Activated CD8-positive, alpha-beta T cell treated with anti-CD3 and anti-CD28 coated beads for 36 hours (primary cell): ENCODE measurements around the gene ZC3H12D. TPM values are rescaled to one million over a fixed set of nuclear protein-coding genes. Genes with fewer than 3 reads are reported as not detected.
A peak's percentile ranks its signal among the peaks of the same experiment; 100 is the strongest.

Source experiments
- ATAC-seq: fragments of 200-7000 bp; cut with Tn5 transposase; one replicate; pipeline ENCODE4 v1.10.0; 2021; ENCODE audit warnings: mild to moderate bottlenecking, moderate library complexity
- CTCF ChIA-PET: fragments of 350-600 bp; sonication (Branson Sonifier 250); formaldehyde crosslinking; loops from one replicate; lab custom pipeline; 2021; ENCODE audit warnings: antibody characterized with exemption; lab: Charles Lee
- POLR2A ChIA-PET: fragments of 350-600 bp; sonication (Branson Sonifier 250); formaldehyde crosslinking; loops from one replicate; lab custom pipeline; 2021; ENCODE audit warnings: antibody characterized with exemption; lab: Charles Lee
- DNase-seq: peaks from one replicate; pipeline ENCODE4 v3.0.0-alpha.2; 2020
- H3K27ac Mint-ChIP-seq: one replicate; pipeline ENCODE4 v1.8.0; 2021; ENCODE audit warnings: mild to moderate bottlenecking, mixed read lengths
- H3K27me3 Mint-ChIP-seq: one replicate; pipeline ENCODE4 v1.8.0; 2021; ENCODE audit warnings: mixed read lengths
- H3K36me3 Mint-ChIP-seq: one replicate; pipeline ENCODE4 v1.8.0; 2021; ENCODE audit warnings: low read depth, mixed read lengths
- H3K4me1 Mint-ChIP-seq: one replicate; pipeline ENCODE4 v1.8.0; 2021; ENCODE audit warnings: low read depth, mixed read lengths
- H3K4me3 Mint-ChIP-seq: one replicate; pipeline ENCODE4 v1.8.0; 2021; ENCODE audit warnings: mild to moderate bottlenecking, moderate library complexity, mixed read lengths
- H3K9me3 Mint-ChIP-seq: one replicate; pipeline ENCODE4 v1.8.0; 2021; ENCODE audit warnings: mixed read lengths
- CTCF ChIP-seq: fragments of 200-600 bp; IDR thresholded peaks from one replicate; pipeline ENCODE4 v1.8.0; 2022; ENCODE audit warnings: antibody characterized with exemption, mild to moderate bottlenecking
- intact Hi-C: fragments of 100-400 bp; cut with micrococcal nuclease; formaldehyde crosslinking; loops from one replicate; pipeline ENCODE4 v1.10.0; 2022
- total RNA-seq, 2 experiments: library from RNA; stranded (reverse); gene quantifications; one replicate each; pipeline ENCODE4 v1.2.3, GENCODE V29; 2021

The ZC3H12D gene
- total RNA-seq, 2 experiments from 2014 or later, result 37.7 to 39.0 TPM

DNA sequence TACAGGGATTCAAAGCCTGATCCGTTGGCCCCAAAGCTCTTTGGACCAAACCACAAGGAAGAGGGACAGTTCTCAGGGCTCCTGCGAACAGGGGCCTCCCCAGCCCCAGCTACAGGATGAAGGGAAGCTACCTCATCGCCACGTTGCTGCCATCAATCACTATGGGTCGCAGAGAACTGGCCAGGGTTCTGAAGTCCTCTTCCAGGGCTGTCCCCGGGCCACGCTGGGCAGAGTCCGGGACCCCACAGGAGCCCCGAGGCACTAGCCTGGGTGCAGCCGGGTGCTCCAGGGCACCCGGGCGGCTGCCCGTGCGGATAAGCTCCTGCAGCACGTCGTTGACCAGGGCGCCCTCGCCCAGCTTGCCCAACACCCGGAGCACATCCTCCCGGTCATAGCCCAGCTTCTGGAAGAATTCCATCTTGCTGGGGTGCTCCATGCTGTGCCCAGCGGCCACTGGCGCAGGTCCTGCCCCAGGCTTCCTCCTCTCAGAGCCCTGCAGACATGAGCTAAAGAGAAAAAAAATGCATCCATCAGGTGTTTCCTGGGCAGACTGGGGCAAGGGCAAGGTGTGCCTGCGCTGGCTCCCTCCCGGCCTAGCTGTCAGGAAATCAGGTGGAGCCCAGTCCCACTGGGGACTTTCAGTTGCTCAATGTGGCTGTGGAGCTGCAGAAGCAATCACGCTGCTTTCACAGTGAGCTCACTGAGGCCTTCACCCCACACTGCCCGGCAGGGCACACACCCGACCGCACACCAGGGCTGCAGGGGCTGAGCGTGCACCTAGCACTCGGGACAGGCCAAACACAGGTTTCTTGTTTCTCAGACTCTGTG is 10.5 kb downstream of the ZC3H12D start:
- intact Hi-C loops, result no loop called here
- DNase-seq, result no peak
- TF ChIP-seq CTCF, result no peak
- no peak for ATAC-seq
- H3K9me3 Mint-ChIP-seq, result no peaks in the 10 kb centered on the region
- H3K4me3 Mint-ChIP-seq, result no peak overlapping the region
- no peak overlapping the region for H3K27ac Mint-ChIP-seq
- H3K27me3 Mint-ChIP-seq, result no peaks in the 10 kb centered on the region
- H3K4me1 Mint-ChIP-seq, result peaks cover 47% of the 10 kb centered on the region
- peaks cover 40% of the 10 kb centered on the region for H3K36me3 Mint-ChIP-seq
- CTCF ChIA-PET, result interaction anchor here (0.8 to 2.6 kb wide), 4 partner anchors 28 to 50 kb away, joined by 3 to 21 read pairs (median 3); no protein-coding TSS in a partner anchor
- POLR2A ChIA-PET, result interaction anchor here (1.0 to 2.3 kb wide), 5 partner anchors 10 to 43 kb away, joined by 3 to 11 read pairs (median 6); partner anchors contain the start of gene ZC3H12D

- TF ChIP-seq CTCF, result no peak
- no peak overlapping the region for H3K27ac Mint-ChIP-seq
- ATAC-seq, result no peak
- no peaks in the 10 kb centered on the region for H3K9me3 Mint-ChIP-seq
- H3K27me3 Mint-ChIP-seq, result no peaks in the 10 kb centered on the region
- H3K4me1 Mint-ChIP-seq, result peaks cover 47% of the 10 kb centered on the region
- peaks cover 41% of the 10 kb centered on the region for H3K36me3 Mint-ChIP-seq
- POLR2A ChIA-PET, result interaction anchor here (0.8 to 2.3 kb wide), 6 partner anchors 11 to 72 kb away, joined by 3 to 11 read pairs (median 4); partner anchors contain the start of gene ZC3H12D
- H3K4me3 Mint-ChIP-seq, result no peak overlapping the region
- CTCF ChIA-PET, result interaction anchor here (0.8 to 2.6 kb wide), 9 partner anchors 11 to 51 kb away, joined by 3 to 21 read pairs (median 3); no protein-coding TSS in a partner anchor
- intact Hi-C loops, result no loop called here
- no peak for DNase-seq
Observed at GRCh38 chr6:149473080-149474052, 11.4 kb downstream of the ZC3H12D start.

DNA sequence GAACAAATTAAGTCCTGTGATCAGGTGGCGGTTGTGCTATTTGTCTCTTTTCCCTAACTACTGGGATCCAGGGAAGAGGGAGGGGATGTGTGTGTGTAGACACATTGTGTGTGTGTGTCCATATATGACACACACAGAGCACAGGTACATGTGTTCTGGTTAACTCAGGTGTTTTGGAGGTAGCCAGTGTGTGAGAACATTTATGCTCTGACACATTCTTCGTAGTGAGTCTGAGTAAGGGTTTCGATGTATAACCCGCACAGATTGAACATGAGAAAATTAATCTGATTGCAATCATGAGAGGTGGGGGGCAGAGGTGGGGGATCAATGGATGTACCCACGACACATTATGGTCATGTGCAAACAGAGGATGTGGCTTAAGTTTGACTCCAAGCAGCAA is 12.6 kb downstream of the ZC3H12D start:
- intact Hi-C loops, result no loop called here
- DNase-seq (no peak), ATAC-seq (no peak)
- Mint-ChIP-seq H3K27ac (peak overlapping the region; percentile 38), H3K36me3 (peaks cover 42% of the 10 kb centered on the region), H3K4me1 (peaks cover 48% of the 10 kb centered on the region), H3K9me3 (no peaks in the 10 kb centered on the region), H3K4me3 (no peak overlapping the region), H3K27me3 (no peaks in the 10 kb centered on the region)
- no peak for TF ChIP-seq CTCF
- POLR2A ChIA-PET, result no interaction called here
- CTCF ChIA-PET, result no interaction called here

- intact Hi-C loops, result no loop called here
- peak overlapping the region; percentile 38 for H3K27ac Mint-ChIP-seq
- peaks cover 45% of the 10 kb centered on the region for H3K4me1 Mint-ChIP-seq
- H3K36me3 Mint-ChIP-seq, result peaks cover 42% of the 10 kb centered on the region
- POLR2A ChIA-PET, result interaction anchor here (0.7 kb wide), 1 partner anchor 8 kb away, joined by 3 read pairs; no protein-coding TSS in a partner anchor
- no peak for TF ChIP-seq CTCF
- H3K9me3 Mint-ChIP-seq, result no peaks in the 10 kb centered on the region
- ATAC-seq (peak; percentile 24), DNase-seq (no peak)
- H3K27me3 Mint-ChIP-seq, result no peaks in the 10 kb centered on the region
- H3K4me3 Mint-ChIP-seq, result no peak overlapping the region
- CTCF ChIA-PET, result no interaction called here
Observed at GRCh38 chr6:149471801-149472200, 13.0 kb downstream of the ZC3H12D start.
